OCI-LY1 (cell line): ENCODE measurements around the gene PCNX1.

Source experiments
- CTCF ChIP-seq: fragments of 200-600 bp; sonication (generic), shearing (Covaris generic); IDR thresholded peaks from 2 replicates; pipeline ENCODE4 v1.5.1; 2017; ENCODE audit warnings: mild to moderate bottlenecking, antibody characterized with exemption, low read length, moderate library complexity, mixed read lengths
- EZH2 ChIP-seq: fragments of 200-600 bp; sonication (generic), shearing (Covaris generic); IDR thresholded peaks from 2 replicates; pipeline ENCODE4 v1.8.0; 2017; ENCODE audit warnings: borderline replicate concordance, mixed run types, mild to moderate bottlenecking, antibody characterized with exemption, low read length, moderate library complexity, mixed read lengths

- TF ChIP-seq CTCF: no peak
- TF ChIP-seq EZH2: no peak
Measured at GRCh38 chr14:70942342-70942706, 35.1 kb downstream of the PCNX1 start.
